OCI-LY7 (cell line): Measurements from ENCODE around the gene P2RX6. TPM values are rescaled to one million over a fixed set of nuclear protein-coding genes. Genes with fewer than 3 reads are reported as not detected.

Experiments used
- BruUV-seq: library from RNA; stranded (reverse); fragments of 400-500 nt; replicated peaks from 2 replicates; lab custom pipeline; 2021; lab: Mats Ljungman, UMichigan
- CTCF ChIA-PET: fragments of 300-600 bp; sonication (Branson Sonifier 250); formaldehyde crosslinking; loops from one replicate; lab custom pipeline; 2022; ENCODE audit warnings: antibody characterized with exemption; ENCODE audit not compliant: unreplicated experiment; lab: Charles Lee
- POLR2A ChIA-PET: fragments of 300-600 bp; sonication (Branson Sonifier 250); formaldehyde crosslinking; loops from one replicate; lab custom pipeline; 2022; ENCODE audit warnings: antibody characterized with exemption; lab: Charles Lee
- DNase-seq: peaks from one replicate; pipeline ENCODE4 v3.0.0-alpha.2; 2015; ENCODE audit warnings: low spot score
- H2AFZ ChIP-seq: fragments of 200-600 bp; sonication (generic), shearing (Covaris generic); 2 replicates; pipeline ENCODE4 v1.6.1; 2014; ENCODE audit warnings: mild to moderate bottlenecking, antibody characterized with exemption, low read length, moderate library complexity
- H3K27ac ChIP-seq: fragments of 200-600 bp; sonication (generic); 2 replicates; pipeline ENCODE4 v1.5.1; 2014; ENCODE audit warnings: mixed run types, low read depth, mild to moderate bottlenecking, moderate library complexity, low read length, inconsistent platforms; ENCODE audit not compliant: poor library complexity, severe bottlenecking
- H3K36me3 ChIP-seq: fragments of 200-600 bp; sonication (generic); 2 replicates; pipeline ENCODE4 v1.6.1; 2014; ENCODE audit warnings: mild to moderate bottlenecking, antibody characterized with exemption, low read length, moderate library complexity, mixed read lengths; ENCODE audit not compliant: insufficient read depth
- H3K4me1 ChIP-seq: fragments of 200-600 bp; sonication (generic); 2 replicates; pipeline ENCODE4 v1.5.1; 2014; ENCODE audit warnings: mild to moderate bottlenecking, low read length; ENCODE audit not compliant: insufficient read depth, poor library complexity, severe bottlenecking
- H3K4me2 ChIP-seq: fragments of 200-600 bp; sonication (generic); 2 replicates; pipeline ENCODE4 v1.6.1; 2014; ENCODE audit warnings: mild to moderate bottlenecking, low read length
- H3K4me3 ChIP-seq: fragments of 200-600 bp; sonication (generic); 2 replicates; pipeline ENCODE4 v1.5.1; 2014; ENCODE audit warnings: mild to moderate bottlenecking, low read depth, low read length; ENCODE audit not compliant: poor library complexity, severe bottlenecking
- H3K79me2 ChIP-seq: fragments of 200-600 bp; sonication (generic); 2 replicates; pipeline ENCODE4 v1.6.1; 2016; ENCODE audit warnings: low read depth, mild to moderate bottlenecking, low read length, moderate library complexity, mixed read lengths; ENCODE audit not compliant: insufficient read depth
- H3K9me2 ChIP-seq: fragments of 200-600 bp; sonication (generic); 2 replicates; pipeline ENCODE4 v1.6.1; 2016; ENCODE audit warnings: mild to moderate bottlenecking, low read length, mixed read lengths; ENCODE audit not compliant: insufficient read depth
- H3K9me3 ChIP-seq: fragments of 200-600 bp; sonication (generic); 2 replicates; pipeline ENCODE4 v1.6.1; 2014; ENCODE audit warnings: mild to moderate bottlenecking, mixed run types, low read length, mixed read lengths
- H4K20me1 ChIP-seq: fragments of 200-600 bp; sonication (generic); 2 replicates; pipeline ENCODE4 v1.6.1; 2014; ENCODE audit warnings: mild to moderate bottlenecking, antibody characterized with exemption, low read length, moderate library complexity, mixed read lengths; ENCODE audit not compliant: insufficient read depth
- CTCF ChIP-seq: fragments of 200-600 bp; sonication (generic); conservative IDR thresholded peaks from 2 replicates; pipeline ENCODE4 v1.5.1; 2014; ENCODE audit warnings: mild to moderate bottlenecking, antibody characterized with exemption, low read length, moderate library complexity, mixed read lengths
- EZH2phosphoT487 ChIP-seq: fragments of 200-600 bp; sonication (generic); IDR thresholded peaks from 2 replicates; pipeline ENCODE4 v1.6.1; 2018; ENCODE audit warnings: low read depth, borderline replicate concordance, mild to moderate bottlenecking, mixed run types, antibody characterized with exemption, low read length, moderate library complexity, mixed read lengths
- intact Hi-C: fragments of 100-400 bp; cut with micrococcal nuclease; formaldehyde crosslinking; loops from one replicate; pipeline ENCODE4 v1.10.0; 2022; ENCODE audit not compliant: unreplicated experiment
- total RNA-seq, 2 experiments: library from RNA; depleted of rRNA in 1 of 2; stranded (reverse); fragments of >200 nt in 1 of 2; shearing (Covaris generic) in 1 of 2; gene quantifications; 2 replicates each; pipeline ENCODE4 v1.2.3, GENCODE V29; 2014 to 2022

P2RX6 gene
- total RNA-seq, 2 experiments from 2014 or later: 0.06 to 0.32 TPM

GRCh38 chr22:20974336-20974955 lies 40.5 kb upstream of the P2RX6 start:
- Histone ChIP-seq H3K4me1 (peaks cover 8% of the 10 kb centered on the region), H3K9me3 (no peaks in the 10 kb centered on the region), H2AFZ (no peak overlapping the region), H3K79me2 (no peaks in the 10 kb centered on the region), H3K27ac (no peak overlapping the region), H3K4me2 (no peak overlapping the region), H3K9me2 (no peaks in the 10 kb centered on the region), H4K20me1 (no peaks in the 10 kb centered on the region), H3K36me3 (no peaks in the 10 kb centered on the region), H3K4me3 (no peak overlapping the region)
- intact Hi-C loops: no loop called here
- TF ChIP-seq EZH2phosphoT487 (no peak), CTCF (no peak)
- POLR2A ChIA-PET: no interaction called here
- CTCF ChIA-PET: no interaction called here
- BruUV-seq: no TSS peak
- DNase-seq: no peak

- intact Hi-C loops: no loop called here
- no peak overlapping the region for H2AFZ ChIP-seq
- H3K27ac ChIP-seq: no peak overlapping the region
- no peaks in the 10 kb centered on the region for H3K9me3 ChIP-seq
- POLR2A ChIA-PET: no interaction called here
- no peaks in the 10 kb centered on the region for H3K9me2 ChIP-seq
- H3K4me2 ChIP-seq: no peak overlapping the region
- no peaks in the 10 kb centered on the region for H4K20me1 ChIP-seq
- CTCF ChIA-PET: no interaction called here
- no peak for TF ChIP-seq CTCF
- TF ChIP-seq EZH2phosphoT487: no peak
- BruUV-seq: no TSS peak
- H3K4me1 ChIP-seq: peaks cover 10% of the 10 kb centered on the region
- H3K4me3 ChIP-seq: no peak overlapping the region
- DNase-seq: no peak
- no peaks in the 10 kb centered on the region for H3K79me2 ChIP-seq
- no peaks in the 10 kb centered on the region for H3K36me3 ChIP-seq
Observed at GRCh38 chr22:20975541-20976290, 39.2 kb upstream of the P2RX6 start.
